HepG2 (cell line): ENCODE data around the gene MESD. TPM values are rescaled to one million over a fixed set of nuclear protein-coding genes. Genes with fewer than 3 reads are reported as not detected.
A peak's percentile ranks its signal among the peaks of the same experiment; 100 is the strongest.

Experiments
- BCLAF1 ChIP-seq: fragments of 450-650 bp; IDR thresholded peaks from 2 replicates; pipeline ENCODE4 v1.6.1; 2017; ENCODE audit warnings: mild to moderate bottlenecking
- CBX1 ChIP-seq: IDR thresholded peaks from one replicate; pipeline ENCODE4 v1.6.1; 2016; ENCODE audit warnings: antibody characterized with exemption, low read depth
- CHCHD3 ChIP-seq: sonication (generic); formaldehyde crosslinking; IDR thresholded peaks from 2 replicates; pipeline ENCODE4 v1.8.0; 2022; ENCODE audit warnings: mild to moderate bottlenecking, missing genetic modification reagents, moderate library complexity
- DMAP1 ChIP-seq: IDR thresholded peaks from 2 replicates; pipeline ENCODE4 v1.6.1; 2016
- DR1 ChIP-seq: sonication (generic); formaldehyde crosslinking; IDR thresholded peaks from 2 replicates; pipeline ENCODE4 v1.8.0; 2021; ENCODE audit warnings: mild to moderate bottlenecking, missing genetic modification reagents, inconsistent platforms
- GABPA ChIP-seq, 2 experiments: IDR thresholded peaks; 2 replicates each; pipeline ENCODE4 v1.6.1; 2011 to 2016; ENCODE audit warnings: low read depth in 2 of 2, low read length in 1 of 2, missing biosample characterization in 1 of 2, missing genetic modification characterization in 1 of 2
- GMEB1 ChIP-seq: sonication (generic); formaldehyde crosslinking; IDR thresholded peaks from 2 replicates; pipeline ENCODE4 v1.5.1; 2020; ENCODE audit warnings: missing genetic modification reagents, mild to moderate bottlenecking, borderline replicate concordance
- HDAC1 ChIP-seq: sonication (generic); formaldehyde crosslinking; IDR thresholded peaks from 2 replicates; pipeline ENCODE4 v1.5.1; 2020; ENCODE audit warnings: mild to moderate bottlenecking, missing genetic modification reagents
- HOXA5 ChIP-seq: sonication (generic); formaldehyde crosslinking; IDR thresholded peaks from 2 replicates; pipeline ENCODE4 v1.4.0; 2020; ENCODE audit warnings: missing genetic modification reagents
- KDM2A ChIP-seq: sonication (generic); formaldehyde crosslinking; IDR thresholded peaks from 2 replicates; pipeline ENCODE4 v1.4.0; 2020; ENCODE audit warnings: low read depth, missing genetic modification reagents, borderline replicate concordance
- KDM6A ChIP-seq: IDR thresholded peaks from 2 replicates; pipeline ENCODE4 v1.6.1; 2016; ENCODE audit warnings: low read depth
- KLF16 ChIP-seq, 2 experiments: sonication (generic) in 1 of 2; formaldehyde crosslinking in 1 of 2; IDR thresholded peaks; 2 replicates each; pipeline versions ENCODE4 v1.6.1 to v1.8.0; 2016 to 2023; ENCODE audit warnings: missing genetic modification reagents in 2 of 2, missing compliant biosample characterization in 1 of 2
- KMT2B ChIP-seq: IDR thresholded peaks from 2 replicates; pipeline ENCODE4 v1.6.1; 2016; ENCODE audit warnings: missing genetic modification reagents, missing compliant biosample characterization
- MAZ ChIP-seq, 2 experiments: sonication (generic) in 1 of 2; formaldehyde crosslinking in 1 of 2; IDR thresholded peaks; 2 replicates each; pipeline versions ENCODE4 v1.5.0 to v1.6.1; 2012 to 2020; ENCODE audit warnings: low read depth in 2 of 2, mild to moderate bottlenecking in 2 of 2, borderline replicate concordance in 1 of 2, improper control_type of control experiment in 1 of 2, low read length in 1 of 2, missing genetic modification reagents in 1 of 2, moderate library complexity in 1 of 2
- MTA1 ChIP-seq: sonication (generic); formaldehyde crosslinking; IDR thresholded peaks from 2 replicates; pipeline ENCODE4 v1.4.0; 2020; ENCODE audit warnings: missing genetic modification reagents, mild to moderate bottlenecking, borderline replicate concordance
- NFIC ChIP-seq: IDR thresholded peaks from 2 replicates; pipeline ENCODE4 v1.6.1; 2012; ENCODE audit warnings: mild to moderate bottlenecking, low read length, inconsistent platforms
- NFKBIZ ChIP-seq: IDR thresholded peaks from 2 replicates; pipeline ENCODE4 v1.6.1; 2018; ENCODE audit warnings: missing genetic modification reagents, missing compliant biosample characterization
- NFYB ChIP-seq: sonication (generic); formaldehyde crosslinking; IDR thresholded peaks from 2 replicates; pipeline ENCODE4 v1.4.0; 2020; ENCODE audit warnings: missing genetic modification reagents
- PAF1 ChIP-seq: IDR thresholded peaks from 2 replicates; pipeline ENCODE4 v1.6.1; 2016; ENCODE audit warnings: missing genetic modification reagents, missing compliant biosample characterization
- PHF20 ChIP-seq: sonication (generic); formaldehyde crosslinking; IDR thresholded peaks from 2 replicates; pipeline ENCODE4 v1.5.0; 2020; ENCODE audit warnings: mild to moderate bottlenecking, missing genetic modification reagents
- PPARG ChIP-seq: conservative IDR thresholded peaks from 2 replicates; pipeline ENCODE4 v1.6.1; 2016; ENCODE audit warnings: missing biosample characterization, missing genetic modification reagents
- REPIN1 ChIP-seq: sonication (generic); formaldehyde crosslinking; IDR thresholded peaks from 2 replicates; pipeline ENCODE4 v1.8.0; 2022; ENCODE audit warnings: missing genetic modification reagents, low read depth, mild to moderate bottlenecking, borderline replicate concordance
- XBP1 ChIP-seq: sonication (generic); formaldehyde crosslinking; IDR thresholded peaks from 2 replicates; pipeline ENCODE4 v1.5.0; 2020; ENCODE audit warnings: missing genetic modification reagents
- ZBTB25 ChIP-seq: IDR thresholded peaks from 2 replicates; pipeline ENCODE4 v1.6.1; 2018; ENCODE audit warnings: missing genetic modification reagents
- ZFAT ChIP-seq: sonication (generic); formaldehyde crosslinking; conservative IDR thresholded peaks from 2 replicates; pipeline ENCODE4 v1.8.1; 2023; ENCODE audit warnings: missing genetic modification reagents, inconsistent platforms
- ZSCAN22 ChIP-seq: sonication (generic); formaldehyde crosslinking; IDR thresholded peaks from 2 replicates; pipeline ENCODE4 v1.4.0; 2020; ENCODE audit warnings: mild to moderate bottlenecking, missing genetic modification reagents
- ZSCAN25 ChIP-seq: sonication (generic); formaldehyde crosslinking; IDR thresholded peaks from 2 replicates; pipeline ENCODE4 v1.8.0; 2022; ENCODE audit warnings: mild to moderate bottlenecking, missing genetic modification reagents
- polyA plus RNA-seq, 8 experiments: library from polyadenylated mRNA; depleted of rRNA in 3 of 8; stranded (reverse) in 7 of 8; unstranded in 1 of 8; fragments of >200 nt; fragmentation: Illumina TruSeq in 4 of 8; extraction: Trizol in 4 of 8; gene quantifications; 2 replicates each; pipeline versions ENCODE4 v1.2.1 to v1.2.3, GENCODE V29; 2011 to 2016; ENCODE audit warnings: low read depth in 4 of 8, missing spikeins in 1 of 8, mixed read lengths in 1 of 8; ENCODE audit not compliant: insufficient read depth in 1 of 8
- total RNA-seq, 5 experiments: library from RNA; depleted of rRNA; stranded (reverse); fragments of >200 nt; fragmentation: Illumina TruSeq; extraction: Trizol; gene quantifications; 2 replicates each; pipeline ENCODE4 v1.2.3, GENCODE V29; 2016; ENCODE audit warnings: low read depth in 1 of 5

Gene MESD
- total and polyA plus RNA-seq, 2 of the 13 experiments (the other 11 are each of a cell fraction or from before 2014, with no cell fraction given): 18.0 to 46.2 TPM

GRCh38 chr15:81000624-81001151, 11.1 kb upstream of the MESD start, which contains the start of gene TLNRD1 (continued):
- peak; percentile 80 for TF ChIP-seq HDAC1 (CRISPR knock-in tag)
- no peak for TF ChIP-seq KDM6A
- TF ChIP-seq NFKBIZ (CRISPR knock-in tag): peak; percentile 69; the same call in 1 of the 2 replicates
- peak; percentile 70 for TF ChIP-seq KMT2B (CRISPR knock-in tag)
- TF ChIP-seq PPARG (CRISPR knock-in tag): peak; percentile 54
- TF ChIP-seq HOXA5 (CRISPR knock-in tag): 0 out of 2 replicates have a peak, but pooled peaks have one; percentile 57
- TF ChIP-seq BCLAF1: no peak
- TF ChIP-seq DR1 (CRISPR knock-in tag): peak; percentile 46; the same call in 1 of the 2 replicates
- 0 out of 2 replicates have a peak, but pooled peaks have one; percentile 20 for TF ChIP-seq ZBTB25 (CRISPR knock-in tag)
- no peak for TF ChIP-seq NFIC
- TF ChIP-seq MAZ (IDR thresholded peaks at IDR 0.05; ENCODE audit: borderline replicate concordance, low read depth, low read length): peak; percentile 57; the same call in 1 of the 2 replicates
- TF ChIP-seq MAZ (CRISPR knock-in tag; IDR thresholded peaks at IDR 0.05; ENCODE audit: low read depth): no peak; the same call in 1 of the 2 replicates
- TF ChIP-seq CBX1: peak; percentile 32
- TF ChIP-seq CHCHD3 (CRISPR knock-in tag): 0 out of 2 replicates have a peak, but pooled peaks have one; percentile 37
- TF ChIP-seq ZFAT (CRISPR knock-in tag): no peak
- peak; percentile 76 for TF ChIP-seq GMEB1
- peak; percentile 46 for TF ChIP-seq GABPA (IDR thresholded peaks at IDR 0.05; ENCODE audit: low read depth, low read length)
- TF ChIP-seq GABPA (CRISPR knock-in tag; IDR thresholded peaks at IDR 0.05; ENCODE audit: low read depth): peak; percentile 54; the same call in 1 of the 2 replicates
- no peak for TF ChIP-seq ZSCAN22 (CRISPR knock-in tag)
- TF ChIP-seq PHF20 (CRISPR knock-in tag): peak; percentile 57
- TF ChIP-seq KLF16 (CRISPR knock-in tag; IDR thresholded peaks at IDR 0.05): peak in 1 of 2 experiments; percentile 85; a peak in 2 of 4 replicates
- peak; percentile 88 for TF ChIP-seq KDM2A (CRISPR knock-in tag)
- TF ChIP-seq NFYB (CRISPR knock-in tag): peak; percentile 66
- no peak for TF ChIP-seq PAF1 (CRISPR knock-in tag)
- peak; percentile 86 for TF ChIP-seq REPIN1
- TF ChIP-seq ZSCAN25 (CRISPR knock-in tag): 0 out of 2 replicates have a peak, but pooled peaks have one; percentile 33
- peak; percentile 68 for TF ChIP-seq DMAP1 (CRISPR knock-in tag)
- peak; percentile 75; the same call in 1 of the 2 replicates for TF ChIP-seq MTA1 (CRISPR knock-in tag)
- no peak for TF ChIP-seq XBP1
